ENCODE results near the gene CTXND1.

Gene CTXND1

GRCh38 chr15:80177156-80177555, 74.9 kb downstream of the CTXND1 start:
- Histone ChIP-seq H3K9ac (ENCODE audit: low read depth in 1 of 2, low read length in 2 of 2) (no peak overlapping the region), H3K27me3 (ENCODE audit: control insufficient read depth in 2 of 2, insufficient read depth in 2 of 2, low read length in 2 of 2) (no peaks in the 10 kb centered on the region), H3K27ac (ENCODE audit: low read depth in 2 of 2, low read length in 2 of 2) (no peak overlapping the region), H3K36me3 (ENCODE audit: control insufficient read depth in 2 of 2, insufficient read depth in 2 of 2, low read length in 2 of 2) (peaks cover 9 to 31% of the 10 kb centered on the region in 2 donors), H3K4me1 (ENCODE audit: control insufficient read depth in 2 of 2, insufficient read depth in 2 of 2, low read length in 2 of 2) (no peaks in the 10 kb centered on the region), H3K4me3 (ENCODE audit: low read length in 2 of 2) (no peak overlapping the region), H3K9me3 (ENCODE audit: control insufficient read depth in 2 of 2, low read length in 2 of 2) (no peaks in the 10 kb centered on the region)

DNA sequence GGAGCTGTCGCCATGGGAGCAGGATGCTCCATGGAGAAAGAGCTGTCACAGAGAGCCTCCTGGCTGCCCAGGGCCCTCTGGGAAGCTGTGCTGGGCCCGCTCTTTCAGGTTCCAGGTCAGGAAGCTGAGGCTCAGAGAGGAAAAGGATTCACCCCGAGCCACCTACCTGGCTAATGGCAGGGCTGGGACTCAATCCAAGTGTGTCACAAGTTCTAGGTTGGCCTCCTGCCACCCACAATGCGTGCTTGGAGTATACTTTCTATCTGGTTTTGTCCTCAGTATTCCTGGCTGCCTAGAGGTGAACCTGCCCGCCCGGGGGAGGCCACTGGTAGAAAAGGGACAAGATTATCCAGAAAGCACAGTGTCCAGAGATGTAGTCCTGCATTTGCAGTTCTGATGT, 75.6 kb downstream of the CTXND1 start:
- Histone ChIP-seq H3K4me3 (ENCODE audit: low read length in 2 of 2) (no peak overlapping the region), H3K27me3 (ENCODE audit: control insufficient read depth in 2 of 2, insufficient read depth in 2 of 2, low read length in 2 of 2) (no peaks in the 10 kb centered on the region), H3K36me3 (ENCODE audit: control insufficient read depth in 2 of 2, insufficient read depth in 2 of 2, low read length in 2 of 2) (peaks cover 9 to 26% of the 10 kb centered on the region in 2 donors), H3K9me3 (ENCODE audit: control insufficient read depth in 2 of 2, low read length in 2 of 2) (no peaks in the 10 kb centered on the region), H3K27ac (ENCODE audit: low read depth in 2 of 2, low read length in 2 of 2) (no peak overlapping the region), H3K4me1 (ENCODE audit: control insufficient read depth in 2 of 2, insufficient read depth in 2 of 2, low read length in 2 of 2) (no peaks in the 10 kb centered on the region), H3K9ac (ENCODE audit: low read depth in 1 of 2, low read length in 2 of 2) (no peak overlapping the region)

GRCh38 chr15:80175436-80175835, 76.6 kb downstream of the CTXND1 start:
- Histone ChIP-seq H3K36me3 (ENCODE audit: control insufficient read depth in 2 of 2, insufficient read depth in 2 of 2, low read length in 2 of 2) (peaks cover 6 to 23% of the 10 kb centered on the region in 2 donors), H3K4me1 (ENCODE audit: control insufficient read depth in 2 of 2, insufficient read depth in 2 of 2, low read length in 2 of 2) (no peaks in the 10 kb centered on the region), H3K27me3 (ENCODE audit: control insufficient read depth in 2 of 2, insufficient read depth in 2 of 2, low read length in 2 of 2) (no peaks in the 10 kb centered on the region), H3K9me3 (ENCODE audit: control insufficient read depth in 2 of 2, low read length in 2 of 2) (no peaks in the 10 kb centered on the region), H3K9ac (ENCODE audit: low read depth in 1 of 2, low read length in 2 of 2) (no peak overlapping the region), H3K4me3 (ENCODE audit: low read length in 2 of 2) (no peak overlapping the region), H3K27ac (ENCODE audit: low read depth in 2 of 2, low read length in 2 of 2) (no peak overlapping the region)

- H3K4me1 ChIP-seq (ENCODE audit: control insufficient read depth in 2 of 2, insufficient read depth in 2 of 2, low read length in 2 of 2), result no peaks in the 10 kb centered on the region
- H3K27ac ChIP-seq (ENCODE audit: low read depth in 2 of 2, low read length in 2 of 2), result no peak overlapping the region
- H3K36me3 ChIP-seq (ENCODE audit: control insufficient read depth in 2 of 2, insufficient read depth in 2 of 2, low read length in 2 of 2), result peaks cover 0 to 19% of the 10 kb centered on the region in 2 donors
- no peaks in the 10 kb centered on the region for H3K9me3 ChIP-seq (ENCODE audit: control insufficient read depth in 2 of 2, low read length in 2 of 2)
- no peak overlapping the region for H3K4me3 ChIP-seq (ENCODE audit: low read length in 2 of 2)
- H3K27me3 ChIP-seq (ENCODE audit: control insufficient read depth in 2 of 2, insufficient read depth in 2 of 2, low read length in 2 of 2), result no peaks in the 10 kb centered on the region
- no peak overlapping the region for H3K9ac ChIP-seq (ENCODE audit: low read depth in 1 of 2, low read length in 2 of 2)
These were observed 77.8 kb downstream of the CTXND1 start for GRCh38 chr15:80174017-80174746.

- H3K4me3 ChIP-seq (ENCODE audit: low read length in 2 of 2), result no peak overlapping the region
- H3K9me3 ChIP-seq (ENCODE audit: control insufficient read depth in 2 of 2, low read length in 2 of 2), result no peaks in the 10 kb centered on the region
- H3K36me3 ChIP-seq (ENCODE audit: control insufficient read depth in 2 of 2, insufficient read depth in 2 of 2, low read length in 2 of 2), result peaks cover 0 to 19% of the 10 kb centered on the region in 2 donors
- no peak overlapping the region for H3K9ac ChIP-seq (ENCODE audit: low read depth in 1 of 2, low read length in 2 of 2)
- H3K4me1 ChIP-seq (ENCODE audit: control insufficient read depth in 2 of 2, insufficient read depth in 2 of 2, low read length in 2 of 2), result no peaks in the 10 kb centered on the region
- no peak overlapping the region for H3K27ac ChIP-seq (ENCODE audit: low read depth in 2 of 2, low read length in 2 of 2)
- H3K27me3 ChIP-seq (ENCODE audit: control insufficient read depth in 2 of 2, insufficient read depth in 2 of 2, low read length in 2 of 2), result no peaks in the 10 kb centered on the region
These were observed 78.8 kb downstream of the CTXND1 start for GRCh38 chr15:80173022-80173759.

- Histone ChIP-seq H3K4me3 (ENCODE audit: low read length in 2 of 2) (no peak overlapping the region), H3K27me3 (ENCODE audit: control insufficient read depth in 2 of 2, insufficient read depth in 2 of 2, low read length in 2 of 2) (no peaks in the 10 kb centered on the region), H3K9ac (ENCODE audit: low read depth in 1 of 2, low read length in 2 of 2) (no peak overlapping the region), H3K9me3 (ENCODE audit: control insufficient read depth in 2 of 2, low read length in 2 of 2) (no peaks in the 10 kb centered on the region), H3K36me3 (ENCODE audit: control insufficient read depth in 2 of 2, insufficient read depth in 2 of 2, low read length in 2 of 2) (peaks cover 0 to 21% of the 10 kb centered on the region in 2 donors), H3K27ac (ENCODE audit: low read depth in 2 of 2, low read length in 2 of 2) (no peak overlapping the region), H3K4me1 (ENCODE audit: control insufficient read depth in 2 of 2, insufficient read depth in 2 of 2, low read length in 2 of 2) (no peaks in the 10 kb centered on the region)
These were observed 79.6 kb downstream of the CTXND1 start for GRCh38 chr15:80172401-80172800.

DNA sequence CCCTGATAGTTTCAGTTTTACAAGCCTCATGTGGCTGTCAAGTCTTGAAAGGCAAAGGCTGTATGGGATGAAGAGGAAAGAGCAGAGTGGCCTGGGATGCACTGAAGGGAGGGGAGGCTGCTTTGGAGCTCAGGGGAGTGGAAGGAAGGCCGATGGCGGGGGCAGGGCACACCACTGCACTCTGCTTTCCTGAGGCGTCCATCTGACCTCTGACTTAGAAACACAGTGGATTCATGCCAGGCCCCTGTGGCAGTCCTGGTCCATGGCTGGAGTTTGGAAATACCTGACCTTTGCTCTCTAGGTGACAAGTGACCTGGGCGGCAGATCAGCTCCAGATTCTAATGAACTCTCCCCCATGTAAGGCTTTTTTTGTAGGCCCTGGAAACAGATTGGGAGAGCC, 80.2 kb downstream of the CTXND1 start:
- Histone ChIP-seq H3K4me1 (ENCODE audit: control insufficient read depth in 2 of 2, insufficient read depth in 2 of 2, low read length in 2 of 2) (no peaks in the 10 kb centered on the region), H3K27ac (ENCODE audit: low read depth in 2 of 2, low read length in 2 of 2) (no peak overlapping the region), H3K4me3 (ENCODE audit: low read length in 2 of 2) (no peak overlapping the region), H3K36me3 (ENCODE audit: control insufficient read depth in 2 of 2, insufficient read depth in 2 of 2, low read length in 2 of 2) (peaks cover 0 to 15% of the 10 kb centered on the region in 2 donors), H3K9me3 (ENCODE audit: control insufficient read depth in 2 of 2, low read length in 2 of 2) (no peaks in the 10 kb centered on the region), H3K9ac (ENCODE audit: low read depth in 1 of 2, low read length in 2 of 2) (no peak overlapping the region), H3K27me3 (ENCODE audit: control insufficient read depth in 2 of 2, insufficient read depth in 2 of 2, low read length in 2 of 2) (no peaks in the 10 kb centered on the region)

GRCh38 chr15:80170596-80170995, 81.4 kb downstream of the CTXND1 start:
- no peaks in the 10 kb centered on the region for H3K4me1 ChIP-seq (ENCODE audit: control insufficient read depth in 2 of 2, insufficient read depth in 2 of 2, low read length in 2 of 2)
- H3K4me3 ChIP-seq (ENCODE audit: low read length in 2 of 2), result no peak overlapping the region
- H3K27me3 ChIP-seq (ENCODE audit: control insufficient read depth in 2 of 2, insufficient read depth in 2 of 2, low read length in 2 of 2), result no peaks in the 10 kb centered on the region
- no peaks in the 10 kb centered on the region for H3K9me3 ChIP-seq (ENCODE audit: control insufficient read depth in 2 of 2, low read length in 2 of 2)
- peaks cover 0 to 14% of the 10 kb centered on the region in 2 donors for H3K36me3 ChIP-seq (ENCODE audit: control insufficient read depth in 2 of 2, insufficient read depth in 2 of 2, low read length in 2 of 2)
- H3K27ac ChIP-seq (ENCODE audit: low read depth in 2 of 2, low read length in 2 of 2), result no peak overlapping the region
- H3K9ac ChIP-seq (ENCODE audit: low read depth in 1 of 2, low read length in 2 of 2), result no peak overlapping the region

- Histone ChIP-seq H3K9ac (ENCODE audit: low read depth in 1 of 2, low read length in 2 of 2) (no peak overlapping the region), H3K36me3 (ENCODE audit: control insufficient read depth in 2 of 2, insufficient read depth in 2 of 2, low read length in 2 of 2) (peaks cover 0 to 10% of the 10 kb centered on the region in 2 donors), H3K27ac (ENCODE audit: low read depth in 2 of 2, low read length in 2 of 2) (no peak overlapping the region), H3K27me3 (ENCODE audit: control insufficient read depth in 2 of 2, insufficient read depth in 2 of 2, low read length in 2 of 2) (no peaks in the 10 kb centered on the region), H3K4me3 (ENCODE audit: low read length in 2 of 2) (no peak overlapping the region), H3K9me3 (ENCODE audit: control insufficient read depth in 2 of 2, low read length in 2 of 2) (no peaks in the 10 kb centered on the region), H3K4me1 (ENCODE audit: control insufficient read depth in 2 of 2, insufficient read depth in 2 of 2, low read length in 2 of 2) (no peaks in the 10 kb centered on the region)
These were observed 82.2 kb downstream of the CTXND1 start for GRCh38 chr15:80169768-80170357.

DNA sequence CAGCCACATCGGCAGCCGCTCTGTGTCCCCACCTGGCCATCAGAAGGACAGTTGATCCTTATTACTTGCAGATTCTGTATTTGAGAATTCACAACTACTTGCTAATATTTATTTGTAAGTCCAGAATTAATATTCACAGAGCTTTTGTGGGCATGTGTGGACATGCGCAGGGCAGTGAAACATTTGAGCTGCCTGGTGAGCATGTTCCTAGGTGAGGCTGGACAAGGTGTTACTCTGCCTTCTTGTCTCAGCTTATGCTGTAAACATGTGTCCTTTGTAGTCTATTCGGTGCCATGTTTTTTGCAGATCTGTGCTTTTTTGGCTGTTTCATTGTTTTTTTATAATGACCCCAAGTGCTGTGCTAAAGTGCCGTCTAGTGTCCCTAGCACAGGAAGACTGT, 83.6 kb downstream of the CTXND1 start:
- Histone ChIP-seq H3K9ac (ENCODE audit: low read depth in 1 of 2, low read length in 2 of 2) (no peak overlapping the region), H3K27me3 (ENCODE audit: control insufficient read depth in 2 of 2, insufficient read depth in 2 of 2, low read length in 2 of 2) (no peaks in the 10 kb centered on the region), H3K36me3 (ENCODE audit: control insufficient read depth in 2 of 2, insufficient read depth in 2 of 2, low read length in 2 of 2) (peaks cover 0 to 5% of the 10 kb centered on the region in 2 donors), H3K9me3 (ENCODE audit: control insufficient read depth in 2 of 2, low read length in 2 of 2) (no peaks in the 10 kb centered on the region), H3K27ac (ENCODE audit: low read depth in 2 of 2, low read length in 2 of 2) (no peak overlapping the region), H3K4me3 (ENCODE audit: low read length in 2 of 2) (no peak overlapping the region), H3K4me1 (ENCODE audit: control insufficient read depth in 2 of 2, insufficient read depth in 2 of 2, low read length in 2 of 2) (no peaks in the 10 kb centered on the region)

All from mucosa of rectum (tissue), 2 donors.